ENCODE data around the gene GAK.
"Not testable (repeated sequence)": the region's sequence is repeated elsewhere in the genome, so short reads cannot be mapped to it uniquely, and the experiment has no call there.

The GAK gene

GRCh38 chr4:806979-807378 lies 125.1 kb downstream of the GAK start:
- not testable (repeated sequence) for DNase-seq

- no peak for DNase-seq
Measured at GRCh38 chr4:804804-805203, 127.3 kb downstream of the GAK start.

DNA sequence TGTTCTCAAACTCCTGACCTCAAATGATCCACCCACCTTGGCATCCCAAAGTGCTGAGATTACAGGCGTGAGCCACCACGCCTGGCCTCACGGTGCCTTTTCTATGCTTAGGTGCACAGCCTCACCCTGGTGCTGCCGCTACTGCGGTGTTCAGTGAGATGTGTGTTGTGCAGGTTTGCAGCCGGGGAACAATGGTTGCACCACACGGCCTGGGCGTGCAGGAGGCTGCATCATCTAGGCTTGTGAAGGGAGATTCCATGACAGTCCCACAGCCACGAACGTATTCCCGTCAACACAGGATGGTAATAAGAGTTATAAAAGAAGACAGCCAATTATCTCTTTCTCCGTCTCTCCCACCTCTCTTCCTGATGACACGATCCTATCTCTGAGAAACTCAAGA lies 128.2 kb downstream of the GAK start:
- no peak for DNase-seq

- no peak for DNase-seq
Measured at GRCh38 chr4:801436-802124, 130.5 kb downstream of the GAK start.
